Mucosa of descending colon (tissue), 3 donors: Measurements from ENCODE around the gene GNB4. TPM values are rescaled to one million over a fixed set of nuclear protein-coding genes. Genes with fewer than 3 reads are reported as not detected.
A peak's percentile ranks its signal among the peaks of the same experiment; 100 is the strongest.

Source experiments
- ATAC-seq: fragments of 200-7000 bp; cut with Tn5 transposase; one replicate; pipeline ENCODE4 v1.9.1; 2020; ENCODE audit warnings: mild to moderate bottlenecking, moderate library complexity
- DNase-seq, 3 donors: peaks; one replicate each; pipeline ENCODE4 v3.0.0-alpha.2; 2020
- H3K36me3 ChIP-seq: fragments of 200-600 bp; one replicate; pipeline ENCODE4 v1.8.0; 2021; ENCODE audit warnings: low read depth, mild to moderate bottlenecking
- H3K4me1 ChIP-seq: fragments of 200-600 bp; one replicate; pipeline ENCODE4 v1.8.0; 2021; ENCODE audit warnings: low read depth, mild to moderate bottlenecking
- H3K4me3 ChIP-seq: fragments of 200-600 bp; one replicate; pipeline ENCODE4 v1.8.0; 2021; ENCODE audit warnings: mild to moderate bottlenecking
- H3K9me3 ChIP-seq: fragments of 200-600 bp; one replicate; pipeline ENCODE4 v1.8.0; 2021; ENCODE audit warnings: mild to moderate bottlenecking
- intact Hi-C, 2 donors: fragments of 100-400 bp; cut with DNase I in 1 of 2; cut with micrococcal nuclease in 1 of 2; formaldehyde crosslinking; loops; one replicate each; pipeline versions ENCODE4 v1.11.0 to v1.11.1; 2022; cut with DNase I, micrococcal nuclease
- total RNA-seq, 3 donors: library from RNA; stranded (reverse); fragmentation: NEBNext Ultra II Directional in 2 of 3; extraction: Animal tissue kit (Norgen Biotek cat#: 25700) in 2 of 3; gene quantifications; one replicate each; pipeline versions ENCODE4 v1.2.1 to v1.2.4, GENCODE V29; 2021 to 2023
- TF ChIP-seq, protein P1 (sequence below): fragments of 200-600 bp; IDR thresholded peaks from one replicate; pipeline ENCODE4 v1.8.0; 2022; ENCODE audit warnings: antibody characterized with exemption, mild to moderate bottlenecking
- donor health status: DM: no; HTN: no; CAD: no; lungs with moderate emphysema.
- donor health status: DM: no; HTN: no; CAD: no.
- donor health status: DM: no; HTN: yes; CAD: no.

The GNB4 gene
- total RNA-seq, 3 donors from 2014 or later, result 4.3 to 26.4 (median 9.0) TPM

DNA sequence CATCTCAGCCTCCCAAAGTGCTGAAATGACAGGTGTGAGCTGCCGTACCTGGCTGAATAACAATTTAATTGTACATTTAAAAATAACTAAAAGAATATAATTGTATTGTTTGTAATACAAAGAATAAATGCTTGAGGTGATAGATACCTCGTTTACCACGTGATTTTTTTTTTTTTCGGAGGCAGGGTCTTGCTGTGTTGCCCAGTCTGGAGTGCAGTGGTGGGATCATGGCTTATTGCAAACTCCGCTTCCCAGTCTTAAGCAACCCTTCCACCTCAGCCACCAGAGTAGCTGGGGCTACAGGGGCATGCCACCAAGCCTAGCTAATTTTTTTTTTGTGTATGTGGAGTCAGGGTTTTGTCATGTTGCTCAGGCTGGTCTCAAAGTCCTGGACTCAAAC lies 87.9 kb downstream of the GNB4 start:
- H3K36me3 ChIP-seq, result peaks cover 6% of the 10 kb centered on the region
- ATAC-seq (no peak), DNase-seq (no peak)
- no peak overlapping the region for H3K4me3 ChIP-seq
- H3K4me1 ChIP-seq, result no peaks in the 10 kb centered on the region
- H3K9me3 ChIP-seq, result no peaks in the 10 kb centered on the region
- TF ChIP-seq, protein P1, sequence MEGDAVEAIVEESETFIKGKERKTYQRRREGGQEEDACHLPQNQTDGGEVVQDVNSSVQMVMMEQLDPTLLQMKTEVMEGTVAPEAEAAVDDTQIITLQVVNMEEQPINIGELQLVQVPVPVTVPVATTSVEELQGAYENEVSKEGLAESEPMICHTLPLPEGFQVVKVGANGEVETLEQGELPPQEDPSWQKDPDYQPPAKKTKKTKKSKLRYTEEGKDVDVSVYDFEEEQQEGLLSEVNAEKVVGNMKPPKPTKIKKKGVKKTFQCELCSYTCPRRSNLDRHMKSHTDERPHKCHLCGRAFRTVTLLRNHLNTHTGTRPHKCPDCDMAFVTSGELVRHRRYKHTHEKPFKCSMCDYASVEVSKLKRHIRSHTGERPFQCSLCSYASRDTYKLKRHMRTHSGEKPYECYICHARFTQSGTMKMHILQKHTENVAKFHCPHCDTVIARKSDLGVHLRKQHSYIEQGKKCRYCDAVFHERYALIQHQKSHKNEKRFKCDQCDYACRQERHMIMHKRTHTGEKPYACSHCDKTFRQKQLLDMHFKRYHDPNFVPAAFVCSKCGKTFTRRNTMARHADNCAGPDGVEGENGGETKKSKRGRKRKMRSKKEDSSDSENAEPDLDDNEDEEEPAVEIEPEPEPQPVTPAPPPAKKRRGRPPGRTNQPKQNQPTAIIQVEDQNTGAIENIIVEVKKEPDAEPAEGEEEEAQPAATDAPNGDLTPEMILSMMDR, result no peak
- intact Hi-C loops, result no loop called here

DNA sequence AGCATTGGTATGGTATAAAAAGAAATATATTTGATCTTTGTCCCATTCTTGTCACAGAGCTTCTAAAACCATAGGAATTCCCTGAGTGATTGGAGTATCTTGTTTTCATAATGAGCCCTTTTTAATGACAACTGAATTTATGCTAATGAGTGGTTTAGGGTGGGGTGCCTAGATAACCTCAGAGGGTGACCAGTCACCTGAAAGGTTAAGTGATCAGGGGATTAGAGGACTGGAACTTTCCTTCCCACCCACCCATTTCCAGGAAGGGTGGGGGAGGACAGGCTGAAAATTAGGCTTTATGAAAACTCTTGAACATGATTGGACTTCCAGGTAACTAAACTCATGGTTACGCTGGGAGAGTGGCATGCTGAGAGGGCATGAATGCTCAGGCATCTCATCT lies 95.3 kb downstream of the GNB4 start:
- Histone ChIP-seq H3K9me3 (no peaks in the 10 kb centered on the region), H3K4me3 (no peak overlapping the region), H3K4me1 (no peaks in the 10 kb centered on the region), H3K36me3 (peaks cover 3% of the 10 kb centered on the region)
- intact Hi-C loops, result no loop called here
- TF ChIP-seq, protein P1, result no peak
- ATAC-seq, result no peak
- no peak for DNase-seq

DNA sequence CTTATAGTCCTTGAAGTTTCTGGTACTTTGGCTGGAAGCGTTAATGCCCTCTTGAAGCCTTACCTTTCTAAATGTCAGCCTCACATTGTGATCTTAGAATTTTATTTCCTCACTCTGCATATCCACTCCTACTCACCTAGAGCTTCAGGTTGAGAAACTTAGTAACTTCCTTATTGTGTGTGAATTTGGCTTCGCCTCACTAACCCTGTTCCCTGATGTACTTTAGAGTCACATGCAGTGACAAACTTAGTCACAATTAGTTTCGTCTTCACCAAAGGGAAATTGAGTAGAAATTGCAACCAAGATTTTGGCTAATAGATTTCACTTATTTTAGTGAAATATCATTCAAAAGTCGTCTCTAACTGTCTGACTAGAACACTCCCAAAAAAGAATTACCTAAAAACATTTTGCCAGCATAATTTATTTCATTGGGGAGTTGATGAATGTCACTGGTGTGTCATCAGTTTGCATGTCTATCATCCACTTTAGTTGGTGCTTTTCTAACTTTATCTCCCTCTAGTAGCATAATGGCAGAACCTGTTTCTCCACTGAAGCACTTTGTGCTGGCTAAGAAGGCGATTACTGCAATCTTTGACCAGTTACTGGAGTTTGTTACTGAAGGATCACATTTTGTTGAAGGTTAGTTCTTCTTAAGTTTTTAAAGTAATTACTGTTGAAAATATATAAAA lies 102.8 kb downstream of the GNB4 start:
- intact Hi-C loops, result loop anchor here in 1 of 2 donors (2.0 kb wide), 1 partner anchor 26 kb away; the partner anchor contains the start of gene ZNF639

DNA sequence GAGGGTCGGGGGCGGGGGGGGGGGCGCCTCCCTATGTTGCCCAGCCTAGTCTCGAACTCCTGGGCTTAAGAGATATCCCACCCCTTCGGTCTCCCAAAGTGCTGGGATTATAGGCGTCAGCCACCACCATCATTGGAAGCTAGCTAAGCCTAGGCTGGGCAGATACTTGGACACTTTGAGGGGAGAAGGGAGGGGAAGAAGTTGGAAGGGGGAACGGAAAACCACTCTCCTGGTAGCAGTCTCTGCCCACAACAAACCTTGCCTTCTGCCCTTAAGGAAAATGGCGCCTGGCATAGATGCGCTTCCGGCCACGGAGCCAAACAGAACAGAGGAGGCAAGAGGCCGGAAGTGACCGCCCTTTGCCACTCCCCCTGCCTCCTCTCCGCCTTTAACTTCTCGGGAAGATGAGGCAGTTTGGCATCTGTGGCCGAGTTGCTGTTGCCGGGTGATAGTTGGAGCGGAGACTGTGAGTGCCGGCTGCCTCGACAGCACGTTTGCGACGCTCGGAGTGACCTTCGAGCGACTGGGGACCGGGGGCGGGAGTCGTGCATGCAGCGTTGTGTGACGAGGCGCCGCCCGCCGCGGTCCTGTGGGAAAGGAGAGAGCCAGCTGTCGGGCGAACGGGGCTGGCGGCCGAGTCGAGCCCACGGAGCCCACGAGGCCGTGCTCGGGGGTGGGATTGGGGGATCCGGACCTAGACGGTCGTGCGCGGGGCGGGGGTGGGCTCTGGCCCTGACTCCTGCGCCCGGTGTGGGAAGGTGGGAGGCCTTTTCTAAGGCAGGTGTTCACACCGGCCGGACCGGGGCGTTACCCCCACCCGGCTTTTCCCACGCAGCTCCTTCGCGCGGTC lies 103.7 kb downstream of the GNB4 start, which contains the start of gene MFN1:
Gene MFN1 (plus strand): TSS at position 365 of the 850 bp plus-strand sequence. CDS start 1,143 bp downstream, outside the sequence.
- peak; percentile 98 for ATAC-seq

More for the DNA sequence above, 102.8 kb downstream of the GNB4 start:
- Histone ChIP-seq H3K4me3 (peak overlapping the region; percentile 83), H3K36me3 (no peaks in the 10 kb centered on the region), H3K4me1 (peaks cover 17% of the 10 kb centered on the region), H3K9me3 (no peaks in the 10 kb centered on the region)
- ATAC-seq (peak; percentile 84), DNase-seq (peak in 1 of 3 donors; percentile 7)
- TF ChIP-seq, protein P1, result no peak

More for the DNA sequence above, 103.7 kb downstream of the GNB4 start, which contains the start of gene MFN1:
- TF ChIP-seq, protein P1, result no peak
- H3K4me1 ChIP-seq, result peaks cover 17% of the 10 kb centered on the region
- peak within 1 kb of the TSS; percentile 83 for H3K4me3 ChIP-seq
- DNase-seq, result peak; percentile 94 to 96 (median 96)
- H3K36me3 ChIP-seq, result no peaks in the 10 kb centered on the region
- H3K9me3 ChIP-seq, result no peaks in the 10 kb centered on the region
- intact Hi-C loops, result loop anchor here in 1 of 2 donors (2.0 kb wide), 1 partner anchor 25 kb away; the partner anchor contains the start of gene ZNF639

Other genes starting within 250 kb of the GNB4 start
- 1 to 10 TPM; 2.1 to 2.7 (median 2.4) TPM for gene KCNMB3, start 200.4 kb downstream of the GNB4 start, total RNA-seq
- gene ZNF639, start 128.4 kb downstream of the GNB4 start, total RNA-seq, result 10 to 100 TPM; 18.4 to 41.2 (median 22.9) TPM
- 10 to 100 TPM; 55.2 to 68.4 (median 61.8) TPM for gene MFN1, start 103.8 kb downstream of the GNB4 start, total RNA-seq
- gene ACTL6A, start 111.5 kb upstream of the GNB4 start, total RNA-seq, result 10 to 100 TPM; 38.9 to 46.3 (median 40.7) TPM
- gene MRPL47, start 153.2 kb upstream of the GNB4 start, total RNA-seq, result 10 to 100 TPM; 26.1 to 36.8 (median 27.3) TPM
- 100 to 1,000 TPM; 123 to 139 (median 138) TPM for gene NDUFB5, start 153.3 kb upstream of the GNB4 start, total RNA-seq
- 1 to 10 TPM; 3.6 to 9.3 (median 5.5) TPM for gene USP13, start 201.6 kb upstream of the GNB4 start, total RNA-seq